Measurements from ENCODE around the gene GABBR2.

DNA sequence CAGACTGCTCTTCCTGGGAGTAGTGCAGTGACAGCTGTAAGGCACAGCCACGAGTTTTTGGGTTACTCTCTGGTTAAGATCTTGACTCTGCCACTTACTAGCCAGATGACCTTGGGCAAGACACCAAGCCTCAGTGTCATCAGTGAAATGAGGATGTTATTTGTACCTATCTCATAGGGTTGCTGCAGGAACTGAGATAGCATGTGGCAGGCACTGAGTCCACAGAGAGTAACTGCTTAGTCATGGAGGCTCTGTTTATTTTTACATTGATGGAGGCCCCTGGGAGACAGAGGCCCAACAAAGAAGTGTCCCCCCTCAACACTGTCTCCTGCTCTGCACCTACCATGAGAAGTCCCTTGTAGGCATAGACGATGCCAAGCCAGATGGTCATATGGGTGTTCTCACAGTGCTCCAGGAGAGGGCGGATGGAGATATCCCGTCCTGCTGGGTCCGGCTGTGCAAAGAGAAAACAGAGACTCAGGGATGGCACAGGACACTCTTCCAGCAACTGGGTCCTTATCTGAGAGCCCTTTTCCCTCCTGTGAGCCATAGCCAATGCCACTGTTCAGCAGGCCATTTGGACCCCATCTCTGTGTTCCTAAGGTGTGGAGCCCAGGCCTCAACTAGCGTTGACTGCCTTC, 397.9 kb downstream of the GABBR2 start:
- TF ChIP-seq, protein P1, sequence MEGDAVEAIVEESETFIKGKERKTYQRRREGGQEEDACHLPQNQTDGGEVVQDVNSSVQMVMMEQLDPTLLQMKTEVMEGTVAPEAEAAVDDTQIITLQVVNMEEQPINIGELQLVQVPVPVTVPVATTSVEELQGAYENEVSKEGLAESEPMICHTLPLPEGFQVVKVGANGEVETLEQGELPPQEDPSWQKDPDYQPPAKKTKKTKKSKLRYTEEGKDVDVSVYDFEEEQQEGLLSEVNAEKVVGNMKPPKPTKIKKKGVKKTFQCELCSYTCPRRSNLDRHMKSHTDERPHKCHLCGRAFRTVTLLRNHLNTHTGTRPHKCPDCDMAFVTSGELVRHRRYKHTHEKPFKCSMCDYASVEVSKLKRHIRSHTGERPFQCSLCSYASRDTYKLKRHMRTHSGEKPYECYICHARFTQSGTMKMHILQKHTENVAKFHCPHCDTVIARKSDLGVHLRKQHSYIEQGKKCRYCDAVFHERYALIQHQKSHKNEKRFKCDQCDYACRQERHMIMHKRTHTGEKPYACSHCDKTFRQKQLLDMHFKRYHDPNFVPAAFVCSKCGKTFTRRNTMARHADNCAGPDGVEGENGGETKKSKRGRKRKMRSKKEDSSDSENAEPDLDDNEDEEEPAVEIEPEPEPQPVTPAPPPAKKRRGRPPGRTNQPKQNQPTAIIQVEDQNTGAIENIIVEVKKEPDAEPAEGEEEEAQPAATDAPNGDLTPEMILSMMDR (IDR thresholded peaks at IDR 0.05), result no peak
- no peak for TF ChIP-seq POLR2A (IDR thresholded peaks at IDR 0.05)

Data from adrenal gland (tissue), 5 donors.